ENCODE data around the gene FYB1.
A peak's percentile ranks its signal among the peaks of the same experiment; 100 is the strongest.

DNA sequence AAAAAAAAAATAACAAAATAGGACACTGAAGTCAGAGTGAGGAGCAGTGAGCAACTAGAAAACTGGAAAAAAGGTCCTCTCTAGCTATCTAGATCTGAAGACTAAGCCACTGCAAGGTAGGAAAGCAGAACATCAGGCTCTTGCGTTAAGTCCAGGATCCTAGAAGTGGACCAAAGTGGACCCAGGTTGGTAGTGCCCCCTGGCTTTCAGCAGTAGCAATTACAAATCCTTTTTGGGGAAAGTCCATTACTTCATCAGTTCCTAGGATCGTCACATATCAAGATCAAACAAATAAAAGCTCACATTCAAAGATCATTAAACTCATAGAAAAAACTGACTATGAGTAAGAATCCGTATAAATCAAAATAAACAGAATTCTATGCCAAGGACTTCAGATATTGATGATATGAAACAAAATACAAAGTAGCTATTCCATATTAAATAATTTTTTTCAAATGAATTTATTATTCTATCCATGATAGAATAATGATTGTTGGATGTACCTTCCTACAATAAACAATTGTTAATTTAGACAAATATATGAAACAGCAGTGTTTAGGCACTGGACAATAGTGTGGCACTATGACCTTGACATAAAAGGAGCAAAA is 138.7 kb downstream of the FYB1 start:
- TF ChIP-seq, protein P1, sequence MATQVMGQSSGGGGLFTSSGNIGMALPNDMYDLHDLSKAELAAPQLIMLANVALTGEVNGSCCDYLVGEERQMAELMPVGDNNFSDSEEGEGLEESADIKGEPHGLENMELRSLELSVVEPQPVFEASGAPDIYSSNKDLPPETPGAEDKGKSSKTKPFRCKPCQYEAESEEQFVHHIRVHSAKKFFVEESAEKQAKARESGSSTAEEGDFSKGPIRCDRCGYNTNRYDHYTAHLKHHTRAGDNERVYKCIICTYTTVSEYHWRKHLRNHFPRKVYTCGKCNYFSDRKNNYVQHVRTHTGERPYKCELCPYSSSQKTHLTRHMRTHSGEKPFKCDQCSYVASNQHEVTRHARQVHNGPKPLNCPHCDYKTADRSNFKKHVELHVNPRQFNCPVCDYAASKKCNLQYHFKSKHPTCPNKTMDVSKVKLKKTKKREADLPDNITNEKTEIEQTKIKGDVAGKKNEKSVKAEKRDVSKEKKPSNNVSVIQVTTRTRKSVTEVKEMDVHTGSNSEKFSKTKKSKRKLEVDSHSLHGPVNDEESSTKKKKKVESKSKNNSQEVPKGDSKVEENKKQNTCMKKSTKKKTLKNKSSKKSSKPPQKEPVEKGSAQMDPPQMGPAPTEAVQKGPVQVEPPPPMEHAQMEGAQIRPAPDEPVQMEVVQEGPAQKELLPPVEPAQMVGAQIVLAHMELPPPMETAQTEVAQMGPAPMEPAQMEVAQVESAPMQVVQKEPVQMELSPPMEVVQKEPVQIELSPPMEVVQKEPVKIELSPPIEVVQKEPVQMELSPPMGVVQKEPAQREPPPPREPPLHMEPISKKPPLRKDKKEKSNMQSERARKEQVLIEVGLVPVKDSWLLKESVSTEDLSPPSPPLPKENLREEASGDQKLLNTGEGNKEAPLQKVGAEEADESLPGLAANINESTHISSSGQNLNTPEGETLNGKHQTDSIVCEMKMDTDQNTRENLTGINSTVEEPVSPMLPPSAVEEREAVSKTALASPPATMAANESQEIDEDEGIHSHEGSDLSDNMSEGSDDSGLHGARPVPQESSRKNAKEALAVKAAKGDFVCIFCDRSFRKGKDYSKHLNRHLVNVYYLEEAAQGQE (IDR thresholded peaks at IDR 0.05; ENCODE audit: low read depth): no peak
- TF ChIP-seq POLR2A (IDR thresholded peaks at IDR 0.05; ENCODE audit: borderline replicate concordance, extremely low read depth, insufficient read depth, insufficient read length) (no peak), CTCF (IDR thresholded peaks at IDR 0.05 in 2 of 3, conservative IDR thresholded peaks at IDR 0.05 in 1 of 3; ENCODE audit: borderline replicate concordance in 1 of 3, insufficient read depth in 1 of 3, low read depth in 2 of 3, low read length in 2 of 3) (peak; percentile 34 to 91 (median 84); a peak in 5 of 6 replicates), ZNF274 (IDR thresholded peaks at IDR 0.05; ENCODE audit: low read depth, low read length) (no peak), MAX (IDR thresholded peaks at IDR 0.05) (no peak)

Measured in HCT116 (cell line).